ENCODE data around the gene CBX7.

Gene CBX7

GRCh38 chr22:39152511-39153219 lies at the start of gene CBX7:
TSS of gene CBX7 (minus strand) at chr22:39152680. CDS start at chr22:39152444, 236 bp downstream.
- peak; percentile 89 for DNase-seq

GRCh38 chr22:39197578-39197977 lies 45.1 kb upstream of the CBX7 start:
- no peak for DNase-seq

- no peak for DNase-seq
Measured at GRCh38 chr22:39194098-39194497, 41.6 kb upstream of the CBX7 start.

GRCh38 chr22:39188809-39189208 lies 36.3 kb upstream of the CBX7 start:
- no peak for DNase-seq

GRCh38 chr22:39185601-39186012 lies 33.1 kb upstream of the CBX7 start:
- DNase-seq, result no peak

- no peak for DNase-seq
Measured at GRCh38 chr22:39184586-39185577, 32.4 kb upstream of the CBX7 start.

- DNase-seq, result no peak
Measured at GRCh38 chr22:39183991-39184585, 31.6 kb upstream of the CBX7 start.

GRCh38 chr22:39182478-39183030 lies 30.1 kb upstream of the CBX7 start:
- no peak for DNase-seq

- no peak for DNase-seq
Measured at GRCh38 chr22:39181778-39182177, 29.3 kb upstream of the CBX7 start.

- DNase-seq, result no peak
Measured at GRCh38 chr22:39181356-39181755, 28.9 kb upstream of the CBX7 start.

- DNase-seq, result peak; percentile 85
Measured at GRCh38 chr22:39179841-39180335, 27.4 kb upstream of the CBX7 start.

- DNase-seq, result peak; percentile 27
Measured at GRCh38 chr22:39179401-39179827, 26.9 kb upstream of the CBX7 start.

GRCh38 chr22:39178206-39179111 lies 26.0 kb upstream of the CBX7 start:
- DNase-seq, result no peak

GRCh38 chr22:39177791-39178190 lies 25.3 kb upstream of the CBX7 start:
- DNase-seq, result no peak

GRCh38 chr22:39177456-39177775 lies 24.9 kb upstream of the CBX7 start:
- DNase-seq, result no peak

GRCh38 chr22:39176714-39177455 lies 24.4 kb upstream of the CBX7 start:
- no peak for DNase-seq

GRCh38 chr22:39176143-39176713 lies 23.7 kb upstream of the CBX7 start:
- no peak for DNase-seq

- DNase-seq, result no peak
Measured at GRCh38 chr22:39175353-39176142, 23.1 kb upstream of the CBX7 start.

GRCh38 chr22:39174498-39175352 lies 22.2 kb upstream of the CBX7 start:
- no peak for DNase-seq
